Thymus (tissue), 11 donors: ENCODE data around the gene ANO6. TPM values are rescaled to one million over a fixed set of nuclear protein-coding genes. Genes with fewer than 3 reads are reported as not detected.
"Not testable (repeated sequence)": the region's sequence is repeated elsewhere in the genome, so short reads cannot be mapped to it uniquely, and the experiment has no call there.

Source experiments
- DNase-seq, 9 donors: peaks; one replicate each; pipeline ENCODE4 v3.0.0-alpha.2; 2013; ENCODE audit warnings: low spot score in 9 of 9, low read depth in 6 of 9, missing footprints in 1 of 9
- H3K27ac ChIP-seq, 2 donors: one replicate each; pipeline ENCODE4 v1.5.1; 2013; ENCODE audit warnings: control low read depth in 1 of 2, low read depth in 1 of 2, low read length in 1 of 2, mild to moderate bottlenecking in 1 of 2, moderate library complexity in 1 of 2
- H3K27me3 ChIP-seq, 2 donors: one replicate each; pipeline ENCODE4 v1.5.1; 2013; ENCODE audit warnings: low read length in 1 of 2; ENCODE audit not compliant: control insufficient read depth in 2 of 2, insufficient read depth in 1 of 2
- H3K36me3 ChIP-seq, 2 donors: one replicate each; pipeline ENCODE4 v1.5.1; 2013; ENCODE audit warnings: low read length in 1 of 2, mild to moderate bottlenecking in 1 of 2, moderate library complexity in 1 of 2; ENCODE audit not compliant: control insufficient read depth in 2 of 2, insufficient read depth in 2 of 2
- H3K4me1 ChIP-seq, 2 donors: one replicate each; pipeline ENCODE4 v1.5.1; 2013; ENCODE audit warnings: low read length in 2 of 2; ENCODE audit not compliant: control insufficient read depth in 2 of 2, insufficient read depth in 2 of 2
- H3K4me3 ChIP-seq, 2 donors: one replicate each; pipeline ENCODE4 v1.5.1; 2013; ENCODE audit warnings: low read length in 2 of 2, control low read depth in 1 of 2, mild to moderate bottlenecking in 1 of 2
- H3K9me3 ChIP-seq, 2 donors: one replicate each; pipeline ENCODE4 v1.5.1; 2013; ENCODE audit warnings: low read length in 1 of 2, mild to moderate bottlenecking in 1 of 2; ENCODE audit not compliant: control insufficient read depth in 2 of 2, insufficient read depth in 1 of 2
- WGBS: extraction: QIAGEN DNeasy Blood & Tissue Kit; methylation state at CpG from one replicate; pipeline ENCODE4 v1.1.7; 2013; 5-methylcytosine and 5-hydroxymethylcytosine counted together
- polyA plus RNA-seq: library from polyadenylated mRNA; stranded (reverse); fragments of 200-250 nt; gene quantifications from one replicate; pipeline ENCODE4 v1.2.3, GENCODE V29; 2013
- total RNA-seq: library from RNA; stranded (reverse); fragments of 120-200 nt; gene quantifications from one replicate; pipeline ENCODE4 v1.2.4, GENCODE V29; 2013
- donor health status: healthy.

ANO6 gene
- total and polyA plus RNA-seq, 2 donors, result 11.6 to 33.1 TPM

GRCh38 chr12:45231515-45232145 lies 15.7 kb downstream of the ANO6 start:
- DNase-seq, result no peak
- Histone ChIP-seq H3K4me3 (no peak overlapping the region), H3K9me3 (no peaks in the 10 kb centered on the region), H3K27me3 (no peaks in the 10 kb centered on the region), H3K36me3 (peaks cover 0 to 36% of the 10 kb centered on the region in 2 donors), H3K4me1 (peaks cover 15 to 19% of the 10 kb centered on the region in 2 donors), H3K27ac (peak overlapping the region in 1 of 2 donors; percentile 26)
- WGBS, result 83% methylated on average over 3 of the region's 3 CpGs

DNA sequence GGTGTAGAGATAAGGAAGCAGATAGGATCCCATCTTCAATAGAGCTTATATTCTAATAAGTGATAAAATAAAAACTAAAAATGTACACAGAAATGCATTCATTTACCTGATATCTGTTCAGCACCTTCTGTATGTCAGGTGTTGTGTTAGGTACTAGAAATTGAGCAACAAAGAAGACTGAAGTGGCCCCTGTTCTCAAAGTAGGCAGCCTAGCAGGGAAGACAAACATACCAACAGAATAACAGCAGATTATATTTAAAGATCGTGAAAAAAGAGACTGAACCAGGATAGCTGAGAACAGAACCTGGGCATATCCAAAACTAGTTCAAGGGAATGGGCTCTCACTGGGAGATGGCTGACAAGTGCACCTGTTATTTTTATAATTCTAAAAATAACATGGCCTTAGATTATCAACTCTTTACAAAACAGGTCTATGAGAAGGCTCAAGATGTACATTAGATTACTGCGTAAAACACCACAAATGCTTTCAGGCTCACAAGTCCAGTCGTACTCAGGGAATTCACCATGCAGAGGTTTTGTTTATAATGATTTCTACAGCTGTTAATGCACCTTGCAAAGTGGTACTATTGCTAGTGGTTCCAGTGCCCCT lies 16.4 kb downstream of the ANO6 start:
- H3K36me3 ChIP-seq, result peaks cover 0 to 36% of the 10 kb centered on the region in 2 donors
- 99% methylated on average over 3 of the region's 3 CpGs for WGBS
- H3K9me3 ChIP-seq, result no peaks in the 10 kb centered on the region
- no peak for DNase-seq
- no peak overlapping the region for H3K27ac ChIP-seq
- H3K27me3 ChIP-seq, result no peaks in the 10 kb centered on the region
- no peak overlapping the region for H3K4me3 ChIP-seq
- H3K4me1 ChIP-seq, result peaks cover 15 to 19% of the 10 kb centered on the region in 2 donors

DNA sequence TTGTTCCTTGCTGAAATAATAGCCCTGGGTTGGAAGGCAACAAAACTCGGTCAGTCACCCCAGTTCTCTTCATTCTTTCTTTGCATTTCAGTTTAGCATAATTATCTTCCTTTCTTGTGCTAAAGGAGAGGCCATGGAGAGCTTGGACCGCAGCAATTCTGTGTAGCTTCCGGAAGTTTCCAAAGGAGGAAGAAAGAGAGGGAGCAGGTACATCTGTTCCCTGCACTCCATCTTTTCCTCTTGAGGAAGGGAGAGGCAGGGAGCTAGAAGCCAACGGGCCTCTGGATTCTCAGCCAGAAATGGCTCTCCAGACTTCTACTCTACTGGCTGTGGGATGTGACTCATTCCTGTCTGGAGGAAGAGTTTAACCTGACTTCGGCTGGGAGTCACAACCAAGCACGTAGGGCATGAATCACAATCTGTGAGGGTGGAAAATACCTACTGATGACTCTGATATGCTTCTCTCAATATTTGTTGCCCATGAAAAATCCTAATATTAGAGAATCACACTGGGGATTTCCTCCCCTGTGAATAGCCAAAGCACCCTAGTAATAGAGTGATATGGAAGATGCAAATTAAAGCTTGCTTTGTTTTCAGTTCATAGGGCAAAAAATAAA lies 17.0 kb downstream of the ANO6 start:
- no peak for DNase-seq
- Histone ChIP-seq H3K27ac (no peak overlapping the region), H3K9me3 (no peaks in the 10 kb centered on the region), H3K27me3 (no peaks in the 10 kb centered on the region), H3K36me3 (peaks cover 0 to 33% of the 10 kb centered on the region in 2 donors), H3K4me1 (peaks cover 15 to 19% of the 10 kb centered on the region in 2 donors), H3K4me3 (no peak overlapping the region)
- WGBS, result 92% methylated on average over 6 of the region's 6 CpGs

- Histone ChIP-seq H3K27me3 (no peaks in the 10 kb centered on the region), H3K27ac (peak overlapping the region; percentile 80 to 89), H3K4me3 (no peak overlapping the region), H3K4me1 (peaks cover 15 to 19% of the 10 kb centered on the region in 2 donors), H3K9me3 (no peaks in the 10 kb centered on the region), H3K36me3 (peaks cover 0 to 21% of the 10 kb centered on the region in 2 donors)
- WGBS, result 75% methylated on average over 4 of the region's 4 CpGs
- no peak for DNase-seq
Observed at GRCh38 chr12:45234139-45234865, 18.4 kb downstream of the ANO6 start.

DNA sequence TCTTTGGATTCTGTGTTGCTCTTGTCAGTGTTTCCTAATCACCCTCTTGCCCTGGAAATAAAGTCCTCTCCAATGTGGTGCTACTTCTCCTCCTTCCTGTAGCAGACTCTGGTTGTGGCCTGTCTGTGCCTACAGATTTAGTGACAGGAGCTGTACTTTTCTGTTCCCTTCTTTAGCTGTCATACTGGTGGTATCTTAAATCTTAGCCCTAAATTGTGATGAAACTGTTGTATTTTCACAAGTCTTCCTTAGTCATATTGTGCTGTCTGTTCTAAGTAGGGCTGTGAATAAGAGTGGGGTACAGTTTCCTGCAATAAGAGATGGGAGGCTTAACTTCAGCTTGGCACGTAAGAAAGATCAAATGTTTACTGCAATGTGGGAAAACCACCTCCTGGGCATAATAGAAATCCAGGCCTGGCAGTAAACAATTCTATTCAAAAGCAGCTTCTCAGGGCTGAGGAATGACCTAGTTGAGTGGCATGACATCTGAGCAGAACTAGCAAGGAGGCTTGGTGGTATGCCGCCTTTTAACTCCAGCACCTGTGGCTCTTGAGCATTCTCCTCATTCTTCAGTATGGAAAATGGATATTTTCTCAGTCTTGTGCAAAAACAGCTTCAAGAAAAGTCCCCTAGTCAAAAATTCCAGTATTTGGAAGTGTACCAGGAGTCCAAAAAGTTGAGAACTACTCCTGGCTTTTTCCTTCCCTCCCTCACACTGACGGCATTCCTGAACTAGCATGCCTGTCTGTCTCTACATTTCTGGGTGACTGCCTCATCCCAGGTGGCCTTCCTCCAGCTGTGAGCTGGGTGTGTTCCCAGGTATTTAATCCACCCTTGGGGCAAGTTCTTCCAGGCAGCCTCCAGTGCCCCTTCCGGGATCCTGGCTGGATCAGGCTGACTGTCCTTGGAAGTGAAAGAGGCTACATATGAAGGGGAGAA lies 19.5 kb downstream of the ANO6 start:
- H3K9me3 ChIP-seq, result no peaks in the 10 kb centered on the region
- peaks cover 0 to 15% of the 10 kb centered on the region in 2 donors for H3K36me3 ChIP-seq
- H3K27ac ChIP-seq, result peak overlapping the region; percentile 80 to 89
- WGBS, result 83% methylated on average over 4 of the region's 4 CpGs
- H3K4me1 ChIP-seq, result peaks cover 15 to 19% of the 10 kb centered on the region in 2 donors
- no peak overlapping the region for H3K4me3 ChIP-seq
- H3K27me3 ChIP-seq, result no peaks in the 10 kb centered on the region
- peak in 2 of 9 donors; percentile 38 to 47 for DNase-seq

- Histone ChIP-seq H3K36me3 (peaks cover 0 to 12% of the 10 kb centered on the region in 2 donors), H3K4me1 (peaks cover 15 to 19% of the 10 kb centered on the region in 2 donors)
- not testable (repeated sequence) for H3K4me3 ChIP-seq, H3K9me3 ChIP-seq, H3K27ac ChIP-seq, DNase-seq, H3K27me3 ChIP-seq
- 97% methylated on average over 2 of the region's 2 CpGs for WGBS
Observed at GRCh38 chr12:45236383-45236782, 20.5 kb downstream of the ANO6 start.

DNA sequence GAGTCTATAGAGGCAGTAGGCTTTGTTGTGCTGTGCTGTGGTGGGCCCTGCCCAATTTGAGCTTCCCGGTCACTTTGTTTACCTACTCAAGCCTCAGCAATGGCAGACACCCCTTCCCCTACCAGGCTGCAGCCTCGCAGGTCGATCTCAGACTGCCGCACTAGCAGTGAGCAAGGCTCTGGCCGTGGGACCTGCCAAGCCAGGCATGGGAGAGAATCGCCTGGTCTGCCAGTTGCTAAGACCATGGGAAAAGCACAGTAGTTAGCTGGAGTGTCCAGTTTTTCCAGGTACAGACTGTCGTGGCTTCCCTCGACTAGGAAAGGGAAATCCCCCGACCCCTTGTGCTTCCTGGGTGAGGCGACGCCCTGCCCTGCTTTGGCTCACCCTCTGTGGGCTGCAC lies 26.3 kb downstream of the ANO6 start:
- no peak overlapping the region for H3K27ac ChIP-seq
- WGBS, result 98% methylated on average over 11 of the region's 11 CpGs
- H3K9me3 ChIP-seq, result no peaks in the 10 kb centered on the region
- DNase-seq, result no peak
- no peaks in the 10 kb centered on the region for H3K27me3 ChIP-seq
- peaks cover 0 to 3% of the 10 kb centered on the region in 2 donors for H3K36me3 ChIP-seq
- no peak overlapping the region for H3K4me3 ChIP-seq
- H3K4me1 ChIP-seq, result peaks cover 0 to 2% of the 10 kb centered on the region in 2 donors

GRCh38 chr12:45243963-45244362 lies 28.1 kb downstream of the ANO6 start:
- H3K27ac ChIP-seq, result no peak overlapping the region
- 95% methylated on average over 4 of the region's 4 CpGs for WGBS
- DNase-seq, result no peak
- no peak overlapping the region for H3K4me3 ChIP-seq
- H3K27me3 ChIP-seq, result no peaks in the 10 kb centered on the region
- H3K9me3 ChIP-seq, result no peaks in the 10 kb centered on the region
- peaks cover 0 to 3% of the 10 kb centered on the region in 2 donors for H3K36me3 ChIP-seq
- H3K4me1 ChIP-seq, result peaks cover 0 to 2% of the 10 kb centered on the region in 2 donors
